Heart right ventricle (tissue), 16 donors: ENCODE results near the gene ATP1A4. TPM values are rescaled to one million over a fixed set of nuclear protein-coding genes. Genes with fewer than 3 reads are reported as not detected.

Experiments
- ATAC-seq, 8 donors: fragments of 200-7000 bp; cut with Tn5 transposase; one replicate each; pipeline ENCODE4 v1.9.1; 2020; ENCODE audit warnings: mild to moderate bottlenecking in 8 of 8, moderate library complexity in 8 of 8, moderate number of reproducible peaks in 1 of 8
- DNase-seq, 2 donors: peaks; one replicate each; pipeline ENCODE4 v3.0.0-alpha.2; 2020
- H3K27ac ChIP-seq, 10 donors: fragments of 200-600 bp; sonication (generic) in 2 of 10; one replicate each; pipeline versions ENCODE4 v1.5.0 to v1.8.0; 2020 to 2022; ENCODE audit warnings: mild to moderate bottlenecking in 3 of 10
- H3K27me3 ChIP-seq, 7 donors: fragments of 200-600 bp; one replicate each; pipeline ENCODE4 v1.8.0; 2021 to 2022; ENCODE audit warnings: mild to moderate bottlenecking in 2 of 7
- H3K36me3 ChIP-seq, 9 donors: fragments of 200-600 bp; sonication (generic) in 1 of 9; one replicate each; pipeline versions ENCODE4 v1.5.0 to v1.8.0; 2020 to 2022; ENCODE audit warnings: mild to moderate bottlenecking in 2 of 9
- H3K4me1 ChIP-seq, 9 donors: fragments of 200-600 bp; sonication (generic) in 1 of 9; one replicate each; pipeline versions ENCODE4 v1.5.0 to v1.8.0; 2020 to 2022; ENCODE audit warnings: mild to moderate bottlenecking in 4 of 9
- H3K4me3 ChIP-seq, 10 donors: fragments of 200-600 bp; sonication (generic) in 2 of 10; one replicate each; pipeline versions ENCODE4 v1.5.0 to v1.8.0; 2020 to 2022; ENCODE audit warnings: mild to moderate bottlenecking in 7 of 10, moderate library complexity in 2 of 10
- H3K9me3 ChIP-seq, 11 donors: fragments of 200-600 bp in 10 of 11; sonication (generic) in 2 of 11; one replicate each; pipeline versions ENCODE4 v1.5.0 to v1.8.0; 2013 to 2022; ENCODE audit warnings: mild to moderate bottlenecking in 2 of 11, control low read depth in 1 of 11, moderate library complexity in 1 of 11
- WGBS, 2 donors: extraction: QIAGEN DNeasy Blood & Tissue Kit; methylation state at CpG; one replicate each; pipeline ENCODE4 v1.1.7; 2013; ENCODE audit warnings: inconsistent platforms in 1 of 2; 5-methylcytosine and 5-hydroxymethylcytosine counted together
- intact Hi-C, 10 donors: fragments of 100-400 bp; cut with DNase I; formaldehyde crosslinking; loops; one replicate each; pipeline versions ENCODE4 v1.11.1 to v1.14.2; 2022
- polyA plus RNA-seq, 2 donors: library from polyadenylated mRNA; stranded (reverse); fragments of 200-250 nt; gene quantifications; one replicate each; pipeline ENCODE4 v1.2.3, GENCODE V29; 2013
- total RNA-seq, 10 donors: library from RNA; stranded (reverse); fragmentation: NEBNext Ultra II Directional in 3 of 10; extraction: Animal tissue kit (Norgen Biotek cat#: 25700) in 3 of 10; gene quantifications; one replicate each; pipeline versions ENCODE4 v1.2.1 to v1.2.4, GENCODE V29; 2021 to 2023
- TF ChIP-seq, protein P1 (sequence below), 9 donors: fragments of 200-600 bp; sonication (generic) in 2 of 9; IDR thresholded peaks; one replicate each; pipeline versions ENCODE4 v1.5.0 to v1.8.0; 2021 to 2022; ENCODE audit warnings: antibody characterized with exemption in 9 of 9, mild to moderate bottlenecking in 5 of 9, moderate library complexity in 1 of 9
- donor health status: Arrhythmogenic right ventricular cardiomyopathy.
- donor health status: ischemic (EF 13 %, LVEDD 7.1; RV severe dilation, severe dysfunction).
- donor health status: healthy with polysubstance abuse.
- donor health status: DM: no; HTN: yes; CAD: no.
- donor health status: DM: no; HTN: no; CAD: no.
- donor health status: ischemic (EF 25% LVEDD 6.9; RV normal size, moderate dysfunction).
- donor health status: ischemic (EF 25% LVEDD 5.7; RV mildly dilated, moderate dysfunction).
- donor health status: healthy.
- donor health status: DM: yes; HTN: yes; CAD: no.
- donor health status: Ischemic cardiomyopathy.
- donor health status: ischemic (EF 35%, LVEDD 5.7; RV mildly dilated, moderate dysfunction).
- donor health status: nonischemic (EF 11% LVEDD 7.7; RV severe dilation, severe dysfunction).
- donor health status: DM: yes; HTN: yes; CAD: no.
- donor health status: PGD.
- donor health status: ischemic (EF 29% LVEDD 5.4; RV normal size, mild dysfunction).
- donor health status: nonischemic (EF 23%, LVEDD 6.1; RV moderate dilation, normal function).

ATP1A4 gene
- total and polyA plus RNA-seq, 12 donors, result 0.04 to 1.5 (median 0.29) TPM; not detected in 5

GRCh38 chr1:160196143-160196542 is 44.7 kb downstream of the ATP1A4 start:
- no peak overlapping the region for H3K4me3 ChIP-seq
- H3K4me1 ChIP-seq, result peaks cover 0 to 37% (median 8%) of the 10 kb centered on the region in 9 donors
- TF ChIP-seq, protein P1, sequence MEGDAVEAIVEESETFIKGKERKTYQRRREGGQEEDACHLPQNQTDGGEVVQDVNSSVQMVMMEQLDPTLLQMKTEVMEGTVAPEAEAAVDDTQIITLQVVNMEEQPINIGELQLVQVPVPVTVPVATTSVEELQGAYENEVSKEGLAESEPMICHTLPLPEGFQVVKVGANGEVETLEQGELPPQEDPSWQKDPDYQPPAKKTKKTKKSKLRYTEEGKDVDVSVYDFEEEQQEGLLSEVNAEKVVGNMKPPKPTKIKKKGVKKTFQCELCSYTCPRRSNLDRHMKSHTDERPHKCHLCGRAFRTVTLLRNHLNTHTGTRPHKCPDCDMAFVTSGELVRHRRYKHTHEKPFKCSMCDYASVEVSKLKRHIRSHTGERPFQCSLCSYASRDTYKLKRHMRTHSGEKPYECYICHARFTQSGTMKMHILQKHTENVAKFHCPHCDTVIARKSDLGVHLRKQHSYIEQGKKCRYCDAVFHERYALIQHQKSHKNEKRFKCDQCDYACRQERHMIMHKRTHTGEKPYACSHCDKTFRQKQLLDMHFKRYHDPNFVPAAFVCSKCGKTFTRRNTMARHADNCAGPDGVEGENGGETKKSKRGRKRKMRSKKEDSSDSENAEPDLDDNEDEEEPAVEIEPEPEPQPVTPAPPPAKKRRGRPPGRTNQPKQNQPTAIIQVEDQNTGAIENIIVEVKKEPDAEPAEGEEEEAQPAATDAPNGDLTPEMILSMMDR (IDR thresholded peaks at IDR 0.05), result no peak
- ATAC-seq, result no peak
- intact Hi-C loops, result loop anchor here in 5 of 10 donors (5.0 to 10.0 kb wide), 5 partner anchors 49 to 179 kb away; no protein-coding TSS in a partner anchor
- H3K27me3 ChIP-seq, result no peaks in the 10 kb centered on the region
- no peak overlapping the region for H3K27ac ChIP-seq
- H3K36me3 ChIP-seq, result peaks cover 0 to 7% (median 0%) of the 10 kb centered on the region in 9 donors
- WGBS, 2 donors, result 91% methylated on average over 4 of the region's 4 CpGs
- no peaks in the 10 kb centered on the region for H3K9me3 ChIP-seq
- no peak for DNase-seq

- TF ChIP-seq, protein P1 (IDR thresholded peaks at IDR 0.05), result no peak
- DNase-seq, result peak; percentile 29 to 51
- Histone ChIP-seq H3K9me3 (no peaks in the 10 kb centered on the region), H3K4me1 (peaks cover 0 to 26% (median 8%) of the 10 kb centered on the region in 9 donors), H3K27ac (no peak overlapping the region), H3K36me3 (peaks cover 0 to 7% (median 0%) of the 10 kb centered on the region in 9 donors), H3K4me3 (no peak overlapping the region), H3K27me3 (no peaks in the 10 kb centered on the region)
- intact Hi-C loops, result loop anchor here in 5 of 10 donors (5.0 to 10.0 kb wide), 5 partner anchors 48 to 178 kb away; no protein-coding TSS in a partner anchor
- WGBS, 2 donors, result 84% methylated on average over 4 of the region's 4 CpGs
- no peak for ATAC-seq
These were observed 45.8 kb downstream of the ATP1A4 start for GRCh38 chr1:160197231-160197630.

DNA sequence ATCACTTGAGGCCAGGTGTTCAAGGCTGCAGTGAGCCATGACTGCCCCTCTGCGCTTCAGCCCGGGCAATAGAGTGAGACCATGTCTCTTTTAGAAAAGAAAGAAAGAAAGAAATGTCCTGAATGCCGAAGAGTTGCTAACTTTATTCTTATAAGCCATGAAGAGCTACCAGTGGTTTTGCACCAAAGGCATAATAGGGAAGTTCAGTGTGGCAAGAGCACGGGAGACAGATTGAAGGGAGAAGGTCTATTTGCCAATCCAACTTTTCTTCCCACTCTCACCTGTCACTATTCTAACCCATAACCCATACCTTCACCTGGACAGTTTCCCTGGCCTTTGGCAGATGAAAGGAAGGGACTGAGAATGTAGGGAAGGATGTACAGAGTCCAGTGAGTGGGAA is 49.4 kb downstream of the ATP1A4 start:
- intact Hi-C loops, result no loop called here
- ATAC-seq, result no peak
- peaks cover 0 to 19% (median 8%) of the 10 kb centered on the region in 9 donors for H3K4me1 ChIP-seq
- DNase-seq, result no peak
- no peaks in the 10 kb centered on the region for H3K27me3 ChIP-seq
- peaks cover 0 to 7% (median 0%) of the 10 kb centered on the region in 9 donors for H3K36me3 ChIP-seq
- WGBS, 2 donors, result 92 to 93% methylated on average over 4 of the region's 4 CpGs
- H3K4me3 ChIP-seq, result no peak overlapping the region
- H3K9me3 ChIP-seq, result no peaks in the 10 kb centered on the region
- H3K27ac ChIP-seq, result no peak overlapping the region
- TF ChIP-seq, protein P1 (IDR thresholded peaks at IDR 0.05), result no peak

GRCh38 chr1:160204526-160205241 is 53.3 kb downstream of the ATP1A4 start:
- peak overlapping the region; percentile 75 to 98 (median 90) for H3K4me3 ChIP-seq
- WGBS, 2 donors, result 25 to 31% methylated on average over 7 of the region's 7 CpGs
- H3K9me3 ChIP-seq, result no peaks in the 10 kb centered on the region
- intact Hi-C loops, result loop anchor here in 1 of 10 donors (5.0 kb wide), 2 partner anchors 58 to 102 kb away; partner anchors contain the start of gene DCAF8
- TF ChIP-seq, protein P1 (IDR thresholded peaks at IDR 0.05), result no peak
- H3K27me3 ChIP-seq, result no peaks in the 10 kb centered on the region
- DNase-seq (no peak), ATAC-seq (no peak)
- H3K36me3 ChIP-seq, result peaks cover 0 to 31% (median 0%) of the 10 kb centered on the region in 9 donors
- peaks cover 34 to 54% (median 46%) of the 10 kb centered on the region in 9 donors for H3K4me1 ChIP-seq
- H3K27ac ChIP-seq, result peak overlapping the region; percentile 73 to 98 (median 96)
